ENCODE results near the gene GOLGA3.
A peak's percentile ranks its signal among the peaks of the same experiment; 100 is the strongest.
"Not testable (repeated sequence)": the region's sequence is repeated elsewhere in the genome, so short reads cannot be mapped to it uniquely, and the experiment has no call there.

GOLGA3 gene

DNA sequence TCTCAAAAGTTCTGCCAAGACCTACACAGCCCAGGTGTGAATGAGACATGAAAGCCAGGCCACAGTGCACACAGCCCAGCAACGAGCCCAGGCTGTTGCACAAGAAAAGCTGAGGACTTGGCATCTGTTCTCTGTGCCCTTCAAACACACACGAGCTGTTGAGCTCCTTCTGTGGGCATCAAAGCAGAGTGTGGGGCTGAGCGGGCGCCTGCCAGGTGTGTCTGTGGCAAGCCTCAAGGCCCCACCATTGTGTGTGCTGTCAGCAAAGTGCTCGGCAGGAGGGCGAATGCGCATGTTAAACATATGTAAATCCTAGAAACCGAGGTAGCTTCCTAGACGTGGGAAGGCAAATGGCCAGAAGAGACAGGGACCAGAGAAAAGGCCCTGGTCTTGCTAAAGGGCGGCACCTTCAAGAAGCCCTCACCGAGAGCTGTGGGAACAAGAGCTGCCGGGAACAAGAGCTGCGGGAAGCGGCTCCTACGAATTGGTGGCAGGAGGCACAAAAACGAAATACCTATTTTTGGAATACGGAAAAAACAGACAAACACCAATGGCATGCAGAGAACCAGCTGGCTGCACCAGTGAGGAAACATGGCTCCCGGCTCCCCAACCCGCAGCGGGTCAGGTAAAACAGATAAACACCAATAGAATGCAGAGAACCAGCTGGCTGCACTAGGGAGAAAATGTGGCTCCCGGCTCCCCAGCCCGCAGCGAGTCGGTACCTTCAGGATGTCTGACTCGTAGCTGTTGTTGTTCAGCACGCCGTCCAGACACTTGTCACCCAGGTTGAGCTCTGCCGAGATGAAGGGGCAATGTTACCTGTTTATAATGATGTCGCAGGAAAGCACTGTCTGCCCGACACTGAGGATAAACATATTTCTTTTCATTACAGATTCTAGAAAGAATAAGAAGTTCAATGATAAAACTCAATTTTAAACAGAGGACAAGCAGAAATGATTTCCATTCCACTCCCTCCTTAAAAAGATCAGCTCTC is 19.0 kb upstream of the GOLGA3 start:
- DNase-seq (ENCODE audit: low spot score) = peak; percentile 80

DNA sequence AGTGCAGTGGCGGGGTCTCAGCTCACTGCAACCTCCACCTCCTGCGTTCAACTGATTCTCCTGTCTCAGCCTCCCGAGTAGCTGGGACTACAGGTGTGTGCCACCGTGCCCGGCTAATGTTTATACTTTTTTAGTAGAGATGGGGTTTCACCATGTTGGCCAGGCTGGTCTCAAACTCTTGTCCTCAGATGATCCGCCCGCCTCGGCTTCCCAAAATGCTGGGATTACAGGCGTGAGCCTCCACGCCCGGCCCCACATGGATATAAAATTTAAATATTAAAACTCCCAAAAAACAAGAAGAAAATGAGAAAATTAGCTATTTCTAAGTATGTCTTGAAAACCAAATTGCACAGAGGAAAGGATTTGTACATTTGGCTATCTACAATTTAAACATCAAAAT is 16.0 kb upstream of the GOLGA3 start:
- DNase-seq (ENCODE audit: low spot score) = not testable (repeated sequence)

DNA sequence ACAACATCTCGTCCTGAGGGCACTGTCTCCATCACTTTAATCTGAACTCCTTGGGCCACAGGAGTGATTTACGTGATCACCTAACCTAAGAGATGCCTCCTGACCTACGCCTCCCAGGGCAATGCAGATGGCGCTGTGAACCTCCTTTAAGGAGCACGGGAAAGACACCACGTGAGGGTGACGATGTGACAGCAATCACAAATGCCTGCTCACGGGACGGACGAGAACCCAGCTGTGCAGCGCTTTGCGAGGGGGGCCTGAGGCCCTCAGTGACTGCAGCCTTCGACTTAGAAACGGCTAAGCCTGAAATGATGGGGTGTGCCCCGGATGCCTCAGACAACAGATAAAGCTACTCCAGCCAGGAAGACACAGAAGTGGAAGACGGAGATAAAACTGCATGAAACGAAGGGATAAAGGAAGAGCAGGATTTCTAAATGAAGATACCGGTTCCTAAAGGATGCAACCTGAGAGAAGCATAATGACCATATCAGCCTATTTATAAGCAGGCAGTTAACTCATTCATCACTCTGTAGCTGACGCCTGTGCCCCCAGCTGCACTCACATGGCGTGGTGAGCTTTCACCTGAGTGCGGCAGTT is 13.9 kb upstream of the GOLGA3 start:
- no peak for DNase-seq (ENCODE audit: low spot score)

DNA sequence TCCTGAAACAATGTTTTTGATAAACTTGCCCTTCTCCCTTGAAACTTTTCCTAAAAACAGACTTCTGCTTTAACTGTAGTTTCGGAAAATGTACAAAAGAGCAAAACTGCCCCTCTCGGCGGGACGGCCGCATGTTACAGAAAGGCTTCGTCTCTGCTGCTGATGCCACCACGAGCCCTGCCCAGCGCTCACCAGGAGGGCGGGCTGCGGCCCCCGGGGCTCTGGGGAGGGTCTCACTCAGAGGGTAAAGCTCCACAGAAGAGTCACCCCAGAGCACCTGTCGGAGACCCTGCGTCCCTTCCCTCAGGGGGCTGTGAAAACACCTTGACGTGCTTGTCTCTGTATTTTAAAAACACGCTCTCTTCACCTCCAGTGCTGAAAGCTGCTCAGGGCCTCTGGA is 12.5 kb upstream of the GOLGA3 start:
- no peak for DNase-seq (ENCODE audit: low spot score)

DNA sequence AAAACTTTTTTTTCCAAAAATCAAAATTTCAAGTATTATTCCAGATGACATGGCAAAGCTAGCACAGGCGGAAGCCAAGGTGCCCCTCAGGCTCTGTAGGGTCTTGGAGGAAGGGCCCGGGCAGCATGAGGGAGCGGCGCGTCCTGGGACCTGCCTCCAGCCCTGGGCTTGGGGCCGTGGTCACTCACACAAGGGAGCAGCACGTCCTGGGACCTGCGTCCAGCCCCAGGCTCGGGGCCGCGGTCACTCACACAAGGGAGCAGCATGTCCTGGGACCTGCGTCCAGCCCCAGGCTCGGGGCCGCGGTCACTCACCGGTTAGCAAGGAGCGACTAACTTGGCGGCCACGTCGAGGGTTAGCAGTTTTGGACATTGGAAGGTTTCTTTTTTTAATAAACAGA is 11.9 kb upstream of the GOLGA3 start:
- no peak for DNase-seq (ENCODE audit: low spot score)

DNA sequence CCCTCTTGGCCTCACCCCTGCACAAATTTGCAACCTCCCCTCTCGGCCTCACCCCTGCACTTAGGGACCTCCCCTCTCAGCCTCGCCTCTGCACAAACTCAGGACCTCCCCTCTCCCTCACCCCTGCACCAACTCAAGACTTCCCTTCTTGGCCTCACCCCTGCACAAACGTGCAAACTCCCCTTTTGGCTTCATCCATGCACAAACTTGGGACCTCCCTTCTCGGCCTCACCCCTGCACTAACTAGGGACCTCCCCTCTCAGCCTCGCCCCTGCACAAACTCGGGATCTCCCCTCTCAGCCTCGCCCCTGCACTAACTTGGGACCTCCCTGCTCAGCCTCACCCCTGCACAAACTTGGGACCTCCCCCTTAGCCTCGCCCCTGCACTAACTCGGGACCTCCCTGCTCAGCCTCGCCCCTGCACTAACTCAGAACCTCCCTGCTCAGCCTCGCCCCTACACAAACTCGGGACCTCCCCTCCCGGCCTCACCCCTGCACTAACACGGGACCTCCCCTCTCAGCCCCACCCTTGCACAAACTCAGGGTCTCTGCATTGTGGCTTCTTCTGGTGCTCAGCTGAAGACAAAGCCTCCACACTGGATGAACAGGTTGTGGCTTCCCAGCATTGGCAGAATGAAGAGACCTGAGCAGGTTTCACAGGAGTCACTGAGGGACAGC is 11.0 kb upstream of the GOLGA3 start:
- DNase-seq (ENCODE audit: low spot score) = no peak

DNA sequence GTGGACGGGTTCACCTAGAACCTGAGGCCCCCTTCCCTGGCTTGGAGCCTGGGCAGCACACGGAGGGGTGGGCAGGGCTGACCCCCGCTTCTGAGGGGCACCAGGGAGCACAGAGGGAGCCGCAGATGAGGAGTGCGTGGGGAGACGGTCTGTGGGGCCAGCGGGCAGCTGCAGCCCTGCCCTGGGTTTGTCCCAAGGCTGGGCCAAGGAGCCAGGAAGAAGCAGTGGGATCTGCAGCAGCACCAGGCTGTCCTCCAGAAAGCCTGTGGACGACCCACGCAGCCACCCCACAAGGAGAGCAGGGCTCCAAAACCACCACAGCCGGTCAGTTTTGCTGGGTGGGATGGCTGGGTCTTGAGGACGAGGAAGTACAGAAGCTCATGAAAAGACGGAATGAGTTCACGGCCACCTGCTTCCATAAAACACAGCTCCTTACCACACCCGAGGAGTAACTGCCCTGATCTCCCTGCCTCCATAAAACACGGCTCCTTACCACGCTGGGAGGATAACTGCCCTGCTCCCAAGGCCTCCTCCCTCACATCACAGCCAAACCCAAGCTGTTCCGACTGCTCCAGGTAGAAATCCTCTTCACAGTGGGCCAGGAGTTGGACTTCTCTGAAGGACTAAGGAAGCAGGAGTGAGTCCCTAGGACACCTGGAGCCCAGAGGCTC is 9.9 kb upstream of the GOLGA3 start:
- DNase-seq (ENCODE audit: low spot score) = peak; percentile 9

DNA sequence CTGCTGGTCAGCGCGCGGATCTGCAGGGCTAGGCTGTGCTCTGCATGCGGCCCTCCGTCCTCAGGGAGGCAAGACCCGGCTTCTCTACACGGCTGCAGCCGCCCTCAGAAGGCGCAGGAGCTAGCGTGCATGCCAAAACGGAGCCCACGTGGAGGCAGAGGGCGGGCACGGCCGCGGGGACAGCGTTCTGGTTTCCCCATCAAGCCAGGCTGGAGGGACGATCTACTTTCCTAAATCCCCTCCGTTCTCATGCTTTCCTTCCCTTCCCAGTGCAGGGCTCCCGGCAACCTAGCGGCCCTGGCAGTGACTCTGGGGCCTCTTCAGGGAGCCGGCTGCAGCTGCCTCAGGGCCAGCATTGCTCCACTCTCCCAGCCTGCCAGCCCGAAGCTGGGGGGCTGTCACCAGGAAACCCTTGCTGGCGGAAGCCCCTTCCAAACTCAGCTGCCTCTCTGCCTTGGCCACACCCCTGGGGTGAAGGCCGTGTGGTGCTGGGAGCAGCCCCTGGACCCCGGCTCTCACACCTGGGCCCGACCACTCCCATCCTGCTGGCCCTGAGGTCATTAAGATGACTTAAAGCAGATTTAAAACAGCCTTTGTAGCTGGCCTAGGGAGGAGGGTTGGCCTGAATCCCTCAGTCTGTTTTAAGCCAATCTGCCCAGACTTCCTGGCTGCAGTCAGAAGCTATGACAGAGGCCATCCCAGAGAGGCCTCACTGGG is 9.2 kb upstream of the GOLGA3 start:
- DNase-seq (ENCODE audit: low spot score) = peak; percentile 71

DNA sequence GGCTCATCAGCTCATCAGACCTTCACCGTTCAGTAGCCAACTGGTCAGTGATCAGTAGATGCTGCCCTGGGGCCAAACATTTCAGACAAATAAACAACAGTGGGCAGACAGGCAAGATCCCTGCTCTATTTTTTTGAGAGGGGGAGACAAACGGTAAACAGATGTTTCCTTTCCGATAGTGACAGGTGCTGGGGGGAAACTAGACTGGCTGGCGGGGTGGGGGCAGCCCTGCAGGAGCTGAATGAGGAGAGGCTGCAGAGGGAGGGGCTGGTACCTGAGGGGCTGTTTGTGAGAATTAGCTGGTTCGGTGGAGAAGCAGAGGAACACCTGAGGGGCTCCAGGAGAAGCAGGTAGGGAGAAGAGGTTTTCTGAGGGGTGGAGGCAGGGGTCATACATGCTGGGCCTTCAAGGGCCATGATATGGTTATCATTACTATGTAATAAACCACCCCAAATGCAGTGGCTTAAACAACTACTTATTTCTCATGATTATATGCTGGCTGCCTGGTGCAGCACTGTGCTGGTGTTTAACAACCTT is 8.2 kb upstream of the GOLGA3 start:
- peak; percentile 39 for DNase-seq (ENCODE audit: low spot score)

DNA sequence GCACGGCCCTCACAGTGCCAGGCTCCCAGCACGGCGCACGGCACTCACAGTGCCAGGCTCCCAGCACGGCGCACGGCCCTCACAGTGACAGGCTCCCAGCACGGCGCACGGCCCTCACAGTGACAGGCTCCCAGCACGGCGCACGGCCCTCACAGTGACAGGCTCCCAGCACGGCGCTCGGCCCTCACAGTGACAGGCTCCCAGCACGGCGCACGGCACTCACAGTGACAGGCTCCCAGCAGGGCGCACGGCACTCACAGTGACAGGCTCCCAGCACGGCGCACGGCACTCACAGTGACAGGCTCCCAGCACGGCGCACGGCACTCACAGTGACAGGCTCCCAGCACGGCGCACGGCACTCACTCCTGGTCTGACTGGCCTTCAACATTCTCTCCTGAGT is 7.6 kb upstream of the GOLGA3 start:
- DNase-seq (ENCODE audit: low spot score) = not testable (repeated sequence)

DNA sequence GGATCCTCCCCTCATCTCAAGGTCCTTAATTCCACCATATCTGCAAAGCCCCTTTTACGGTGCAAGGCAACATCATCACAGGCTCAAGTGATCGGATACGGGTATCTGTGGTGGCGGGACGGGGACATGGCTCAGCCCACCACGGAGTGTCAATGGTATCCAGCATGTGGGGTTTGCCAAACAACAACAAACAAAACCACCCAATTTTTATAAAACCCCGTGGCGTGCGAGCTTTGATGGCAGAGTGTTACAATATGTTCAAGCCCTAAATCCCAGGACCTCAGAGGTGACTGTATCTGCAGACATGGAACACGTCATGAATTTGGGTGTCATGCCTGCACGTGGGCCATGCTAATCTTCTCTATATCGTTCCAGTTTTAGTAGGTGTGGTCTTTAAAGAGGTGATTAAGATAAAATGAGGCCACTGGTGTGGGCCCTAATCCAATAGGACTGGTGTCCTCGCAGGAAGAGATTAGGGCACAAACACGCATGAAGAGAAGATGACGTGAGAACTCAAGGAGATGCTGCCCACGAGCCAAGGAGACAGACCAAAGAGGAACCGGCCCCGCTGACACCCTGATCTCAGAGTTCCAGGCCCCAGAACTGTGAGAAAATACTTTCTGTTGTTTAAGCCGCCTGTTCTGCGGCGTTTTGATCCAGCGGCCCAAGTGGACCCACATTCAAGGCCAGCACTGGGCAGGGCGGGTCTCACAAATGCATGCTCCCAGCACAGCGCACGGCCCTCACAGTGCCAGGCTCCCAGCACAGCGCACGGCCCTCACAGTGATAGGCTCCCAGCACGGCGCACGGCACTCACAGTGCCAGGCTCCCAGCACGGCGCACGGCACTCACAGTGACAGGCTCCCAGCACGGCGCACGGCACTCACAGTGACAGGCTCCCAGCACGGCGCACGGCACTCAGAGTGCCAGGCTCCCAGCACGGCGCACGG is 6.7 kb upstream of the GOLGA3 start:
- peak; percentile 64 for DNase-seq (ENCODE audit: low spot score)

DNA sequence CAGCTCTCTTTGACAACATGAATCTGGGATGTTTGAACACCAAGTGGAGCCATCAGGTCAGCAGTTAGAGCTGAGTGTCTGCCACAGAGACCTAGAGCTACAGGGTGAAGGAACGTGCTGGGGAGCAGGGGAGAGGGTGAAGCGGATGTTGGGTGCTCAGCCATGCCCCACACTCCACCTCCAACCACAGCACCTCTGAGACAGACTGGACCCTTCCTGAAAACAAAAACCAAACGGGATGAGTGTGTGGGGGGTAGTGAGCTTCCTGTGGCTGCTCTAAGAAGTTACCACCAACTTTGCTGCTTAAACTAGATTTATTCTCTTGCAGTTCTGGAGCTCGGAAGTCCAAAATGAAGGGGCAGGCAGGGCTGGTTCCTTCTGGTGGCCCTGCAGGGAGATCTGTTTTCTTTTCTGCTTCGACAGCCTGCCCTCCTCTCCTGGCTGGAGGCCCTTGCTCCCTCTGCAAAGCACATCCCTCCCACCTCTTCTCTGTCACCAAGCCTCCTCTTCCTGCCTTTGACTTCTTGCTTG is 5.6 kb upstream of the GOLGA3 start:
- peak; percentile 47 for DNase-seq (ENCODE audit: low spot score)

DNA sequence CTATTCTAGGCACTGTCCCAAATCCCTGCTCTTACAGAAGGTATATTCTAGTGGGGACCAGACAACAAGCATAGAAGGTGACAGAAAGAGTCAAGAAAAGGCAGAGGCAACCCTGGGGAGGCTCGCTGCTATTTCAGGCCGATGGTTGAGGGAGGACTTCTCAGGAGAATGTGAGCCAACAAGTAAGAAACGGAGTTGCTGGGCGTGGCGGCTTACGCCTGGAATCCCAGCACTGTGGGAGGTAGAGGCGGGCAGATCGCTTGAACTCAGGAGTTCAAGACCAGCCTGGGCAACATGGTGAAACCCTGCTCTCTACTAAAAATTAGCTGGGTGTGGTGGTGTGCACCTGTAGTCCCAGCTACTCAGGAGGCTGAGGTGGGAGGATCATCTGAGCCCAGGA is 4.7 kb upstream of the GOLGA3 start:
- DNase-seq (ENCODE audit: low spot score) = no peak

DNA sequence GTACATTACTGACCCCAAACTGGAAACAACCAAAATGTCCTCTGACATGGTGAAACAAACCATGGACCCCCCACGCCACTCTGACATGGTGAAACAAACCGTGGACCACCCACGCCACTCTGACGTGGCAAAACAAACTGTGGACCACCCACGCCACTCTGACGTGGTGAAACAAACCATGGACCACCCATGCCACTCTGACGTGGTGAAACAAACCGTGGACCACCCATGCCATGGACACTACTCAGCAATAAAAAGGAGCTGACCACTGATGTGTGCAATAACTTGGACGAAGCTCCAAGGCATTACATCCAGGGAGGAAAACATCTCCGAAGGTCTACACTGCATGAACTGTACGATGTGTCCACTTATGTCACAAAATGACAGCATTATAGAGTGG is 3.1 kb upstream of the GOLGA3 start:
- DNase-seq (ENCODE audit: low spot score) = no peak

DNA sequence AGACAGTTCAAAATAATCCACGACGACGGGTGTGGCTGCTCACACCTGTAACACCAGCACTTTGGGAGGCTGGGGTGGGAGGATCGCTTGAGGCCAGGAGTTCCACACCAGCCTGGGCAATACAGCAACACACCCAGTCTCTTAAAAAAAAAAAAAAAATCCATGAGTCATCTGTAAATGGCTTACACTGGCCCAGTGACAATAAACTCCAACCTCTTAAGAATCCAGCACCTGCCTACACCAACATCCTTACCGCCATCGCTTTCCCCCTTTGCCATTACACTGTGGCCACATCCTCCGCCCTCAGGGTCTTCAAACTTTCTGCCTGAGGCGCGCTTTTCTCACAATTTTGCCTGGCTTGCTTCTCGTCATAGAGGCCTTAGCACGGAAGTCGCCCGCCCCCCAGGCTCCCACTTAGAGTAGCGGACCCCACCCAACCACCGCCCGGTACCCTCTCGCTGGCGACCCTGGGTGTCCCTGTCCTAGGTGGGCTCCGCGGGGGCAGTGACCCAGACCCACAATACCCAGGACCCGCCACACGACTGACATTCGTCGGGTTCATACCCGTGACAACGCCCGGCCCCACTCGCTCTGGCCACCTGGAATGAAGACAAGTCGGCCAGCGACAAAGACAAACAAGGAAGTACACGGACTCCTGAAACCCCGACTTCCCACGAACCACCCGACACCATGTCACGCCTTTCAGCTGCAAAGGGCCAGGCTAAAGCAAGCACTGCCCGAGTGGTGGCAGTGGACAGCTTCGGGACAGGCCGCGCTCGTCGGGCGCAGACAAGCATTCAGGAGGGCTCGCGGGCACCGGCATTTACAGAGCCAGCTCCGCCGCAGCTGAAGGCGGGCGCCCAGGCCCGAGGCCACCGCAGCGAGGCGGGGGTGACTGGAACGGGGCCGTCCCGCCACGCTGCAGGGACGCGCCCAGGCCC is 636 bp downstream of the GOLGA3 start:
- no peak for DNase-seq (ENCODE audit: low spot score)

DNA sequence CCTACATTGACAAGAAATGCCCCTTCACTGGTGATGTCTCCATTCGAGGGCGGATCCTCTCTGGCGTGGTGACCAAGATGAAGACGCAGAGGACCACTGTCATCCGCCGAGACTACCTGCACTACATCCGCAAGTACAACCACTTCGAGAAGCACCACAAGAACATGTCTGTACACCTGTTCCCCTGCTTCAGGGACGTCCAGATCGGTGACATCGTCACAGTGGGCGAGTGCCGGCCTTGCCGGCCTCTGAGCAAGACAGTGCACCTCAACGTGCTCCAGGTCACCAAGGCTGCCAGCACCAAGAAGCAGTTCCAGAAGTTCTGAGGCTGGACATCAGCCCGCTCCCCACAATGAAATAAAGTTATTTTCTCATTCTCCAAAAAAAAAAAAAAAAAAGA is 2.8 kb downstream of the GOLGA3 start:
- no peak for DNase-seq (ENCODE audit: low spot score)

DNA sequence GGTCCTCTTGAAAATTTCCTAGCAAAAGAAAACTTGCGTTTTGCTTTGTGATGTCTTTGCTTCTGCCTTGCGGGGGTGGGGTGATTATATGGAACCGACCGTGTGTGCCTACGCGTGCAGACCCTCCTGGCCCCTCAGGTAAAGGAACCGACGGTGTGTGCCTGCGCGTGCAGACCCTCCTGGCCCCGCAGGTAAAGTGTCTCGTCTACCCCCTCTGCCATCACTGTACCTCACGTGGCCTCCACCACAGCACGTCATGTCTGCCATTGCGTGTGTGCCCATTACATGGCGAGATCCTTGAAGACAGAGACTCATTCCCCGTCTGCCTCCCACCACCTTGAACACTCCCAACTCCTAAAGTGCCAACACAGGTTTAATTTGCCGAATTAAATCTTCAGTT is 3.6 kb downstream of the GOLGA3 start:
- DNase-seq (ENCODE audit: low spot score) = no peak

DNA sequence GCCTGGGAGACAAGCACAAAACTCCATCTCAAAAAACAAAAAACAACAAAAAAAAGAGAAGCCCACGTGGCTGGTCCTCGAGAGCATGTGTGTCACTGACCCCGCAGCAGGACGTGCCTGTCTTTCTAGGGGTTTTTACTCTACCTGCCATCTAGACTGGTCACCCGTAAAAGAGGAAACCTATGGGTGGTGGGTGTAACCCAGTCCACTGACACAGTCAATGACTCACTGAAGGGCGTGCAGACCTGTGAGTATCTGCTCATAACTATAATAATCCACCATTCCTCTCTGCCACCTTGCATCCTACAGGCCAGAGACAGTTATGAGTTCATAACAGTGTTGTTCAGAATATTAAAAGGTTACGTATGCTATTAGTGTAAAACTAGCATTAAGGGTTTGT is 4.6 kb downstream of the GOLGA3 start:
- no peak for DNase-seq (ENCODE audit: low spot score)

DNA sequence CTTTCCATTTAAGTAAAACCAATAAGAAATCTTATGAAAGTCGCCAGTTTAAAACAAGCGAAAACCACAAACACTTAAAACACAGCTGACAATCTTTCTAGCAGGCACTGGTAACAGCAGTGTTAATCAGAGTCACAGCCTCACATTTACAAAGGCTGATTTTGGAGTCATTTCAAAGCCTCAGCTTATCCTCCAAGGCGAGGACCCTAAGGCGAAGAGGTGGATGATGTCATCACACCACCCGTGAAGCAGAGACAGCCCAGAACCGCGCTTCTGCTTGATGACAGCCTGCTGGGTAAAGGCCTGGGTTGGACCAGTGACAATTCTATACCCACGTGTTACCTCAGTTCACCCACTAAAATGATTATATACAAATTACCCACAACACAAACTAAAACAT is 10.1 kb downstream of the GOLGA3 start:
- no peak for DNase-seq (ENCODE audit: low spot score)

All from cerebellar cortex (tissue), 1 donor.